ENCODE results near the gene ZFAND3.

Gene ZFAND3

DNA sequence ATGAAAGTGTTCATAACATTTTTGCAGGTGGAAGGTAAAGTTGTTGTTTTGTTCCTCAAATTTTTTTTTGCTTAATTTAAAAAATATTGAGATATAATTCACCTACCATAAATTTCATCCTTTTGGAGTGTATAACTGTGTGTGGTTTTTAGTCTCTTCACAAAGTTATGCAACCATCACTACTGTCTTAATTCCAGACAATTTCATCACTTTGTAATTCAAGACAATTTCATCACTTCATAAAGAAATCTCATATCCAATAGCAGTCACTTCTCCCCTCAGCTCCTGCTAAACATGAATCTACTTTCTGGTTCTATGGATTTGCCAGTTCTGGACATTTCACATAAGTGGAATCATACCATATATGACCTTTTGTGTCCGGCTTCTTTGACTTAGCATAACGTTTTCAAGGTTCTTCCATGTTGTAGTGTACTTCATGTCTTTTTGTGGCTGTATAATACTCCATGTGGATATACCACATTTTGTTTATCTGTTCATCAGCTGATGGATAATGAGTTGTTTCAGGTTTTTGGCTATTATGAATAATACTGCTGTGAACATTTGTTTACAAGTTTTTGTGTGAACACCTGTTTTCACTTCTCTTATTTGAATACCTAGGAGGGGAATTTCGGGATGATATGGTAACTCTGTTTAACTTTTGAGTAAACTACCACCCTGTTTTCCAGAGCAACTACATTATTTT, 18.8 kb downstream of the ZFAND3 start:
- peak; percentile 25 for DNase-seq (ENCODE audit: low read depth)
- TF ChIP-seq, protein P1, sequence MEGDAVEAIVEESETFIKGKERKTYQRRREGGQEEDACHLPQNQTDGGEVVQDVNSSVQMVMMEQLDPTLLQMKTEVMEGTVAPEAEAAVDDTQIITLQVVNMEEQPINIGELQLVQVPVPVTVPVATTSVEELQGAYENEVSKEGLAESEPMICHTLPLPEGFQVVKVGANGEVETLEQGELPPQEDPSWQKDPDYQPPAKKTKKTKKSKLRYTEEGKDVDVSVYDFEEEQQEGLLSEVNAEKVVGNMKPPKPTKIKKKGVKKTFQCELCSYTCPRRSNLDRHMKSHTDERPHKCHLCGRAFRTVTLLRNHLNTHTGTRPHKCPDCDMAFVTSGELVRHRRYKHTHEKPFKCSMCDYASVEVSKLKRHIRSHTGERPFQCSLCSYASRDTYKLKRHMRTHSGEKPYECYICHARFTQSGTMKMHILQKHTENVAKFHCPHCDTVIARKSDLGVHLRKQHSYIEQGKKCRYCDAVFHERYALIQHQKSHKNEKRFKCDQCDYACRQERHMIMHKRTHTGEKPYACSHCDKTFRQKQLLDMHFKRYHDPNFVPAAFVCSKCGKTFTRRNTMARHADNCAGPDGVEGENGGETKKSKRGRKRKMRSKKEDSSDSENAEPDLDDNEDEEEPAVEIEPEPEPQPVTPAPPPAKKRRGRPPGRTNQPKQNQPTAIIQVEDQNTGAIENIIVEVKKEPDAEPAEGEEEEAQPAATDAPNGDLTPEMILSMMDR (IDR thresholded peaks at IDR 0.05; ENCODE audit: insufficient read depth, low read depth, low read length, missing control alignments) = no peak
- H3K4me3 ChIP-seq (ENCODE audit: low read length) = no peak overlapping the region

DNA sequence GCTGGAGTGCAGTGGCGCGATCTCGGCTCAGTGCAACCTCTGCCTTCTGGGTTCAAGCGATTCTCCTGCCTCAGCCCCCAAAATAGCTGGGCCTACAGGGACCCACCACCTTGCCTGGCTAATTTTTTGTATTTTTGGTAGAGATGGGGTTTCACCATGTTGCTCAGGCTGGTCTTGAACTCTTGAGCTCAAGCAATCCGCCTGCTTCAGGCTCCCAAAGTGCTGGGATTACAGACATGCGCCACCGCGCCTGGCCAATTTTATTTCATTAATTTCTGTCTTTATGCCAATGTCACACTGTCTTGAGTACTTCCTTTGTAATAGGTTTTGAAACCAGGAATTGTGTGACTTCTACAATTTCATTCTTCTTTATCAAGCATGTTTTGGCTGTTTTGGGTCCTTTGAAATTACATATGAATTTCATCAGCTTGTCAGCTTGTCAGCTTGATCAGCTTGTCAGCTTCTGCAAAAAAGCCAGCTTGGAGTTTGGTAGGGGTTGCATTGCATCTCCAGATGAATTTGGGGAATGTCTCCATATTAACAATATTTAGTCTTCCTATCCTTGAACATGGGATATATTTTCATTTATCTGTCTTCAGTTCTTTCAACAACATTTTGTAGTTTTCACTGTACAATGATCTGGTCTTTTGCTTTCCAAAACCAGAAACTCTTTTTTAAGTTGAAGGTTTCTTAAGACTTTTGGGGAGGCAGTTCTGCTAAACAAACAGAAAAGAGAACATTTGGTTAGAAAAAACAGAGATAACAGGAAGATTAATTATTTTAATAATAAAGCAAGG, 20.8 kb downstream of the ZFAND3 start:
- H3K4me3 ChIP-seq (ENCODE audit: low read length) = no peak overlapping the region
- no peak for DNase-seq (ENCODE audit: low read depth)
- TF ChIP-seq, protein P1 (IDR thresholded peaks at IDR 0.05; ENCODE audit: insufficient read depth, low read depth, low read length, missing control alignments) = no peak

DNA sequence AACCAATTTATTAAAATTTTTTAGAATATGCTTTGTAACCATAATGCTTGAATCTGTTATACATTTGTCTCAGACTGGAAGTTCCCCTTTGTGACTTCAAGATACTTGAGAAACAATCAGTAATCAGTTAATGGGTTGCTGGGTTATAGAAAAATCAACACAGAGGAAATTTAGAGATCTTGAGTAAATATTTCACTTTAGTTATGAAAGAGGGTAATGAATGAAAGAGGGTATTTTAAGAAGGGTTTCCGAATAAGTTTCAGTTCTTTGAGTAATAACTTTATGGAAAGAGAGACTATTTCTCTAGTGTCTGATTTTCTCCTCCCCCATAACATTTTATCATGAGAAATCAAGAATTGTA, 21.4 kb downstream of the ZFAND3 start:
- H3K4me3 ChIP-seq (ENCODE audit: low read length) = no peak overlapping the region
- DNase-seq (ENCODE audit: low read depth) = no peak
- TF ChIP-seq, protein P1 (IDR thresholded peaks at IDR 0.05; ENCODE audit: insufficient read depth, low read depth, low read length, missing control alignments) = no peak

DNA sequence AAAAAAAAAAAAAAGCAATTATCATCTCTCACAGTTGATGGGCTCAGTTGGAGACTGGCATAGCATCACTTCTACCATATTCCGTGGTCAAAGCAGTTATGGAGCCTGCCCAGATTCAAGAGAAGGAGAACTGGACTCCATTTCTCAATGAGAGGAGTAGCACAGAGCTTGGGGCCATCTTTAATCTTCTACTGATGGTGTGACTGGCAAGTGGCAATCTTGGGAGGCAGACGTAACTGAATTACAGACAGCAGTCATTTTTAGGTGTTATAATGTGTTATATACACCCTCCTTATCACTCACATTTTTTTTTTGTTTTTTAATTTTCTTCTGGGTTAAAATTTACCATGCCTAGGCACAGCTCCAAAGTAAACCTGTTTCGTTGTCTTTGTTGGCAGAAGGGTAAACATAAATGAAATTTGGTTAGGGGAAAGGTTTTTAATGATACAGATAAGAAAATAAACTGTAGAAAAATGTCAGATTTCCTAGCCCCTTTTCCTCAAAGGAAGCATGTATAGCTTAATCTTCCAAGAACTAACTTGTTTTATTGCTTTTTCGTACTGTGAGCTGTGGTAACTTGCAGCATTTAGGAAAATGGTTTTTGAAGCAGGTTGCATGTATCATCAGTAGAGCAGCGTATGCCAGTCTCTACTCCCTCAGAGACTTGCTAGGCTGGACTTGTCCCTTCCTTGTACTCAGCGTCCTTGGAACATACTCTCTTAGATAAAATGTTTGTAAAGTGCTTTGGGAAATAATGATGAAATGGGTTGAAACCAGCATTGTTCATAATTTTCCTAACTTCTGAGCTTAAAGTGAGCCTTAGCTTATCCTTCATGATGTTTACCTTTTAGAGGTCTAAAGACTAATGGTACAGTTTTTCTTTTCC, 25.7 kb downstream of the ZFAND3 start:
- H3K4me3 ChIP-seq (ENCODE audit: low read length) = no peak overlapping the region
- peak; percentile 47 for DNase-seq (ENCODE audit: low read depth)
- TF ChIP-seq, protein P1 (IDR thresholded peaks at IDR 0.05; ENCODE audit: insufficient read depth, low read depth, low read length, missing control alignments) = no peak

DNA sequence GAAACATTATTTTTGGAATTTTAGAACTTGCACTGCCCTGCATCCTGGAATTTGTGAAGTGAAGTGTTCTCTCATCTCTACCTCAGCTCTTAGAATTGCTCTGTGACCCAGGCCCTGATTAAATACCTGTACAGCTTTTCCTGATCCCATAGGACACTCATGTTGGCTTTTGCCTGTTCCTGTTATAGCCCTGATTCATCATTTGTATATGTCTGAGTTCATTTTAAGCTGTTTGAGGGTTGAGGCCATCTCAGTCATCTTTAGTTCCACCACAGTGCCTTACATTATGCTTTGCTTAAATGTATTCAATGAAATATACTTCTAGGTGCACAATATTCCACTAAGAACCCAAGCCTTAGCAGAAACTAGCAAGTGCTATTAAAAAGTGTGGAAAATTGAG, 26.4 kb downstream of the ZFAND3 start:
- TF ChIP-seq, protein P1 (IDR thresholded peaks at IDR 0.05; ENCODE audit: insufficient read depth, low read depth, low read length, missing control alignments) = no peak
- peak; percentile 62 for DNase-seq (ENCODE audit: low read depth)
- H3K4me3 ChIP-seq (ENCODE audit: low read length) = no peak overlapping the region

DNA sequence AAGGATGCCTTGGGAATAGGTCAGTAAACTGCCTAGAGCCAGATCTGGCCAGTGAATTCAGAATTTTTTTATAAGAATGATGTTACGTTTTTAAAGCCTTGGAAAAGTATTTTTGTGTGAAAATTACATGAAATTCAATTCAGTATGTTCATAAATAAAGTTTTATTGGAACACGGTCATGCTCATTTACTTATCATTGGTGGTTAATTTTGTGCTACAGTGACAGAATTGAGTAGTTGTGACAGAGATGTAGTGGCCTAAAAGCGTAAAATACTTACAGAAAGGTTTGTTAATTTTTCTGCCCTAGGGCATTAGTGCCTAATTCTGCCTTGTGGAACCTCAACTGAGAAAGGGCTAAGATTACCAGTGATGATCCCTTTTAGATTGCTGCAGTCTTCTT, 28.2 kb downstream of the ZFAND3 start:
- TF ChIP-seq, protein P1 (IDR thresholded peaks at IDR 0.05; ENCODE audit: insufficient read depth, low read depth, low read length, missing control alignments) = no peak
- no peak overlapping the region for H3K4me3 ChIP-seq (ENCODE audit: low read length)
- DNase-seq (ENCODE audit: low read depth) = no peak

Data from epithelial cell of esophagus (primary cell).